Stimulated activated CD4-positive, alpha-beta T cell treated with anti-CD3 and anti-CD28 coated beads, TNF-alpha, amount 100 ng/mL, for 48 hours (primary cell): ENCODE data around the gene MAML2.

Experiments used
- DNase-seq, 3 donors: peaks; one replicate each; pipeline ENCODE4 v3.0.0-alpha.2; 2020; ENCODE audit warnings: low read depth in 3 of 3

Gene MAML2

DNA sequence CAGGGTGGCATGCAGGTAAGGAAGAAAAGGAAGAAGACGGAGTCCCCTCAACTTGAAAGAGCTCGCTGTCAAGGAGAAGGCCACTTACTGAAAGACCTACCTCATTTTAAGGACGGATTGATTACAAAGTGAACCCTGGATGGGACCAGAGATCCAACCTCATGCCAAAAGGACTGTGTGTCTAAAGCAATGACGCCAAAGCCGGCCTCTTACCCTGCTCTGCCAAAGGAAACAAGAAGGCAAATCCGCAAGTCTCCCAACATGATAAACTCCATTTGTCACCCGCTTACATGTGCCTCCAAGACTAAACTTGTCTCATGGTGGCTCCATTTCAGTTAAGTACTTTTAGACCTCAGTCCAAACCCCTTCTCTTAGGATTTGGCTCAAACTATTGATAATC lies 270.4 kb downstream of the MAML2 start:
- DNase-seq = no peak

DNA sequence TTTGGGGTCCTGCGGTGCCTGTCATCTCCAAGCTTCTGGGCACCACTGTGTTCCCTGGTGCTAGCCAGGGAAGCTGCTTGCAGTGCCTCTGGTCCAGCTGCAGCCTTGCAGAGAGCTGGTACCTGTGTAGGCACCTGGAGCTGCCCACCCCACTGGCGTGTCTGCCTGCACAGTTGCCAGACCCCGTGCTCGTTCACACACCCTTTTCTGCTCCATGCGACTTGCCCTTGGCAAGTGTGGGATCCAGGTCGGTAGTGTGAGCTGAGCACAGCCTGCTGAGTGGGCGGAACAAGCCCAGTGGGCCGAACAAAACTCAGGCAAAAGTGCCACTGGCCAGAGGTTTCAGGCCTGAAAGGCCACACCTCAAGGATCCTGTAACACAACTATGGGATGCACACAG lies 272.5 kb downstream of the MAML2 start:
- no peak for DNase-seq

DNA sequence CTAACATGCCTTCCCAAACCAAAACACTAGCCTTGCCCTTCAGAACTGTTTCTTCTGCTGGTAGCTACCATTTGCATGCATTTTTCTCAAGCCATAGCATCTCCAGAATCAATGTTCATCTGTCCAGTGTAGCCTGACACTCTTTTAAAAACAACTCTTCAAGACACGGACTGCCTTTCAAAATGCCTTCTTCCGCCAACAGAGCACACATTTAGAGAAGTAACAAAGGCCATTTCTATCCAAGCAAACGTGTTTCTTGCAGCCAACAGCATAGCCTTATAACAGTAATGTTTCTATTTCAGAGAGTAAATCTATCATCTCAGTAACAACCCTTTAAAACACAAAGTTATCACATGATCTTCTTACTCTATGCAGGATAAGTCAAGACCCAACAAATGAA lies 275.8 kb downstream of the MAML2 start:
- no peak for DNase-seq

DNA sequence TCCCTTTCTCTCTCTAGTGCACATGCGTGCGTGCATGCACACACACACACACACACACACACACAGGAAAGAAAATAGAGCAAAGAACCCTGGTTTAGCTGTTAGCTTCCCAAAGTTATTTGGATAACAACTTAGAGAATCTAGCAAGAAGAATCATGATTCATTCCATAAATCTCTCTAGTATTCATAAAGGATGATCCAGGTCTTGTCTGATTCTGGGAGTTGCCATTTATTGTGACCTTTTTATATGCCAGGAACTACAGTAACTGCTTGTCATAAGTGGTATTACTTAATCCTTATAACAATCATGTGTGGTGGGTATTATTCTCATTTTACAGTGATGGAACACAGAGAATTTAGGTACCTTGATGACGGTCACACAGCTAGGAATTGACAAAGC lies 277.6 kb downstream of the MAML2 start:
- no peak for DNase-seq

DNA sequence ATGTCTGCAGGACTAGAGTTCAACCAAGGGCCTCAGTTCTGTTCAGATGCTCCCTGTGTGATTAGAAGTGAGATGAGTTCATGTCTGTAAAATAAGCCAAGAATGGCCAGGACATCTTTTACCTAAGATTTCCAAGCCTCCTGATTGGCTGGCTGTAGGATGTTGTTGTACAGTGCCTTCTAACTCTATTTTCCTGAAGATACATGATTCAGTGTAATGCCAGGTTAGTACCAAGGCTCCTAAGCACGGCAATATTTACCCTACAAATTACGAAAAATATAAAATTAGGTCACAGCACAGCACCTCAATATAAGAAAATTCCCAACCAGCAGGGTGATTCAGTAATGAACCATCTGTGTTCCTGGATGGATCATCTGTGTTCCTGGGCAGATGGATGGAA lies 279.1 kb downstream of the MAML2 start:
- DNase-seq = no peak

DNA sequence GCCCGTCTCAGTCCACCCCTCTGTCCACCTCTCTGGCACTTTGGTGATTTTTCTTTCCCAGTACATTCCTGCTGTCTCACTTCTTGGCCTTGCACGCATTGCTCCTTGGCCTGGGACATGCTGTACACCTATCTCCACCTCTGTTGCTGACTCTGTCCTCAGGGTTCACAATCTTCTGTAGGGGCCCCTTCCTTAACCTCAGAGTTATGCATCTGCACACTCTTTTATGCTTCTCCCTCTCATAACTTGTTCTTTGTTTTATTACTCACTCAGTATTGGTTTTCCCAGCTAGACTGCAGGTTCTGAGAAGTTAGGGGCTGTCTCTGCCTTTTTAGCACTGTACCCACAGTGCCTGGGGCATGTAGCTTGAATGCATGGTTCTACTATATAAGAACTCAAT lies 279.9 kb downstream of the MAML2 start:
- no peak for DNase-seq

DNA sequence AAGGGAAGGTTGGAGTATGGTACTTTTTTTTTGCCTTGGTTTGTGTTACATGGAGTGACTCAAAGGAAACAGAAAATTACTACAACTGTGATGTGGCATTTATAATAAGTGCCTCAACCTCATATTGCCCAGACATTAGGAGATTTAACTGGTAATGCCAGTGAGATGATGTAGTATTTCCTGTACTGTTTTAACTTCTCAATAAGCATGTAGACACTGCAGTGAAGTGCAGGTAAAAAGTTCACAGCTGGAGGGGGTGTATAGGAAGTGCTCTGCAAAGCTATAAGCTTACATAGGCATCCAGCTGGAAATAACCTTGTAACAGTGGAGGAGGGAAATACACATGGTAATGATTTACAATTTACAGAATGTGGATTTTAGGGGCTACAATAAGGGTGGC lies 280.9 kb downstream of the MAML2 start:
- no peak for DNase-seq

DNA sequence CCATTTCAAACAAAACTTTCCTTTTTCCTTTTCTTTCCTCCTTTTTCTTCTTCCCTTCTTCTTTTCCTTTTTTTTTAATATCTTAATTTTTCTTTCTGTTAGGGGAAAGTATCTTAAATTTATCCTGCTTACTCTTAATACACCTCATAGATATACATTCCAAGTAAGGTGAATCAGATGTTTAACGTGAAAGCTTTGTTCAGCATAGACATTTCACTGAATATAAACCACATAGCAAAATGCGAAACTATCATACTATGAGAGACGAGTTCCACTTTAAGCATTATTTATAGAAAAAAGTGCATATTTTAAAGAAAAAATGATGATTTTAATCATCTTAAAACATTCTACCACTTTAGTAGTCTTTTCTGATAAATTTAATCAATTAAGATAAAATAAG lies 281.3 kb downstream of the MAML2 start:
- no peak for DNase-seq

DNA sequence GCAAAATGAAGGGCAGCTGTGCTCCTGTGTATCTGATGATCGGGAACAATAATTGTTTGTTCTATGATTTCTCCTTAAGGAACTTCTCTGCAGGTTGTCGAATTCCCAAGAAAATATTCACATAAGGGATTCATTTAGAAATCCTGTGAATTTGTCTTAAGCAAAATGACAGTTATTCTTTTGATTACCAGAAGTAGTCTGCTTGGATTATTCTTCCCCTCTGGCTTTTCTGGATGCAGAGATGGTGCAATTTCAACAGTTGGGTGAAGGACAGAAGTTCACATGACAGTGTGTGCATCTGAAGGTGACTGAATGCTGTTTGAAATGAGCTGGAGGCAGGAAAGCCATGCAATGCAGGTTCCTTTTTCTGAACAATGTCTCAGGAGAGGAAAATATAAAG lies 281.9 kb downstream of the MAML2 start:
- no peak for DNase-seq

DNA sequence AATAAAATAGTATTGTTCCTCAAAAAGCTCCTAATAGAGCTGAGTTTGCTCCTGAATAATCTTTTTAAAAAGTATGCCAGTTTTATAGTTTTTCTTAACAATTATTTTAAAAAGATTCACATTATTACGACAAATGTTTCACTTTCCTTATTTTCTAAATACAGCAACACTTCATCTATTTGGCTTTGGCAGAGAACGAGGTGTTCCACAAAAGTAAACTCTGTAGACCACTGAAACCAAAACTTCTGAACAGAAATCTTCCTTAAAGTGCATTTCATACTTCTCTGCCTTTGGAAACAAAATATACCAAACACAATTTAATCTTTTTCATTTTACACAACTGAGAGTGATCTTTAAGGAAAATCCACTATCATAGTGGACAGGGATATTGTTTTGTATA lies 285.5 kb downstream of the MAML2 start:
- no peak for DNase-seq

DNA sequence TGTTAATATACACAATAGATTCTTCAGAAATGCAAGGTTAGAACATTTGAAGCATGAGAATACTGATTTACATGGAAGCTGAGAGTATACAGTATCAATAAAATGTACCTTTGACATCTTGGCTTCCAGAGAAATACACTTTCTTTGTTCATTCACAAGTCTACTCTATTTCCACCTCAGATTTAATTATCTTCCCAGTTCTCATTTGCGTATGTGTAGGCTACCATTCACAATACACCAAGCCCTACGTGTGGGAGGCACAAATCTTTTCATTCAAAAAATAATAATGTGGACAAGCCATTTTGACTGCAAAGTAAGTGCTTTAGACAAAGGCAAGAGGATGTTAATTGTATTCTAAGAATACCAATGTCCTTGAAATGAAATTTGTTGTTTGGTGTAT lies 286.4 kb downstream of the MAML2 start:
- no peak for DNase-seq

DNA sequence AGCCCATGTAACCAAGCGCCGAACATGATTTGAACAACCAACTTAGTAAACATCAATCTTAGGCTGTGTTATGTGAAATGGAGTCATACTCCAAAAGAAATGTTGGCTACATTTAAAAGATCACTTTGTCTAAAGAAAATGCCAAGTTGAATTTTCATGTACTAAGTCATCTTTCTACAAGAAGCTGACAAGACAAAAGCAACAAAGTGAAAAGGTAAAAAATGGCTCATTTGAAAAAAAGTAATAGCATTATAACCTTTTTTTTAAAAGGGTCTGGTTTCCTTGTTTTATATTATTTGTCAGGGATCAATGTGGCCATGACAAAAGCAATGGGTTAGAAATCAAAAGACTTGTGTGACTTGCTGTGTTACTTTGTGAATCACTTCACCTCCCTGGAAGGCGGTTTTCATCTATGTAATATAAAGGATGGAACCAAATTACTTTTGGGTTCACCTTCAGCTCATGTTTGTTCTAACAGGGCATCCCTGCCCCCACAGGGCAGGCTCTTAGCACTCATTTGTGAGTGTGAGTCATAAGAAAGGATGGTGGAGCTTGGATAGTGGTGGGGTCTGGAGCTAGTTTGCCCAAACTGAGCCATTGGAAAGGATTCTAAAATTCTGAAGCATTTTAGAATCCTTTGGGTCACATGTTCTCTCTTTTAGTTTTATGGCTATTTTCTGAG lies 287.1 kb downstream of the MAML2 start:
- no peak for DNase-seq

DNA sequence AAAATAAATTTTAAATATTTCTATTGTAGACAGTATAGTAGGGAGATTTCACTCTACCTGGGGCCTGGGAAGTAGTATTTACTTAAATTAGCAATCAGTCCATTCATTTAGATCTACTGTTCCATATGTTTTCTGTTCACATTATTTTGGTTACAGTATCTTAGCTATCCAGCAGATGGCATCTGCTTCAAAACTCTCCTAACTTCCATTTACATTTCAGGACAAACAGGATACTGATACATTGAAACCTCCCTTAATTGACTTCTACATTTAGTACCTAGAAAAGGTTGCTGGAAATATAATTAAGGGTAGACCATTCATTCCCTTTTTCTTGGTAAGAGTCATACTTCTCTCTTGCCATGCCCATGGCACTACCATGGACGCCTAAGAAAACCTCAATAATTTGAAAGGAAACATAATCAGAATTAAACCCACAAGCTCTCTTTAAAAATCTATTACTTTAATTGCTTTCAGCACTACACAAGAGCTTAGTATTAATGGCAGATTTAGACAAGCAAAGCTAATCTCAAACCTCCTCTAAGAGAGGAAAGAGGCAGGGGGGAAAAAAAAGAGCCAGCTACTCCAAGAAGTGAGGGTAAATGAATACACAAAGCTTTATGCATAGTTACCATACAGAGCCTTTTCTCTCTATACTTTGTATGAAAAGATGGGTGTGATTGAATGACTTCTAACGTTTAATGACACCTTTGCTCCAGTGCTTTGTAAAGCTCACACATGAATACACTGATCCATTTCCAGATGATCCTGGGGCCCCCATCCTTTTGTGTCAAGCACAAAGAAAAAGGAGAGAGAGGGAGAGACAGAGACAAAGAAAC lies 287.9 kb downstream of the MAML2 start:
- no peak for DNase-seq

DNA sequence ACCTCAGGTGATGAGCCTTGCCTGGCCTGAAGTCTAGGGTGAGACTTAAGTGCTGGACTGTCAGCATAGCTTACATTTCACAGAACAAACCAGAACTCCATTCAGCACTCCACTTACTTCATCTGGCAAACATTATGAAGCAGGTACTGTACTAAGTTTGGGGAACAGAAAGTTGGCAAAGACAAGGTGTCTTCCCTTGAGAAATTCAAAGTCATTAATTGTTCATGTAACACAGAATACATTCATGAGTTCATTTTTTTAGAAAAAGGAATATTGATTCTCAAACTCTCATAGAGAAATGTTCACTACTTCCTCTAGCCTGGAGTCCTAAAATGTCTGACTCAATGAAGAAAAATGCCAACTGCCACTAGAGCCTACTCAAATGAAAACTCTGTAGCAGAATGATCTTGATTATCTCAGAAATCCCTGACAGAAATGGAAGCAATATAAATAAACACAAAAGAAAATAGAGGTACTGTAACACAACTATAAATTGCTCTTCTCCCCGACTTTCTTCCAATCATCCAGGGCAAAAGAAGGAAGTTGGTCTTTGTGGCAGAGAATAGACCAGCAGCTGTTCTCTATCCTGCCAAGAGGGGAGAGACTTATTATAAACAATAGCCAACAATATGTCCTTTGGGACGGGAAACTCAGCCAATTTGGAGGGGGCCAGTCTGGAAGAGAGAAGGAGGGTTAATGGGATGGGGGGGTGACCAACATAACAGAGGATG lies 289.9 kb downstream of the MAML2 start:
- no peak for DNase-seq

DNA sequence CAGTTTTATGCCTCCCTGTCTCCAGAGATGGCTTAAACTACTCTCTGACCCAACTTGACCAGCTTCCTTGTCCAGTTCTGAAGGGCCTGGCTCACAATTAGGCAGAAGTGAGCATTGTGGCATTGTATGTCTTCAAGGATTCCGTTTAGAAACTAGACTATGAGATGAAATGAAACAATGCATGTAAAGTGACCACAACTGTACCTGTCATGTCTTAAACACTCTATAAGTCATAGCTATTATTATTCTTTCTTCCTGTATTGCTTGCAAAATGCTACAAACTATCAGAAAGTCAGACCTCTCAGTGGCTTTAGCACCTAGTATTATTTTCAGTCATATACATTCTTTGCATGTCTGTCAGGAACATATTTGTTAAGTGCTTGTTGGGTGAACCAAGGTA lies 291.2 kb downstream of the MAML2 start:
- DNase-seq = no peak

DNA sequence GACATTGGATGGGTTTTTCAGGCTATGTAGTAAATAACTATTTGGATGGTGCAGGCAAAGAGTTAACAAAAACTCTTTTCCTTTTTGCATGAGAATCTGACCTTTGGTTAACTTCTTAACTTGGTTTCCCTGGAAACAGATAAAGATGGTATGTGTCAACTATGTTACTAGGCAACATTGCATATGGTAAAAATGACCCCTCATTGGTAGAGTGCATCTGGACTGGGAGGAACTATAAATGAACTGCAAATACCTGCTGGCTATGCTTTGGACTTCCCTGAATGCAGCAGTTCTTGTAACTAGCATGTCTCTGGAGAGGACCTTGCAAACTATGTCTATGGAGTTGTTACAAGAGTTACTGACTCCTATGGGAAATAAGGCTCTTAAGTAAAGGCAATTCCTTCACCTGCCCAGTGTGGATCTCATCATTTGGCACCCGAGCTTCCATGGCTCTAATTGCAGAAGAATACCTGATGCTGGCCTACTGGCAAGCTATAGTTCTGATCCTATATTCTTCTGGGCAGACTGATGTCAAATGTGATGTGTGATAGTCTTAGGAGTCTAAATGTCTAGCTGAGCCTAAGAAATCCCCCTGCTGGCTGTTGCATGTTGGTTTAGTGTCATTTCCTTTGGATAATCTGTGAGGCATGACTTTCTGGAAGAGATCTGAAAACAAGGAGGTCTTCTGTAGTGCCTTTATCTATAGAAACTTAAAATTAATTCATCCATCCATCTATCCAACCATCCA lies 292.4 kb downstream of the MAML2 start:
- no peak for DNase-seq

DNA sequence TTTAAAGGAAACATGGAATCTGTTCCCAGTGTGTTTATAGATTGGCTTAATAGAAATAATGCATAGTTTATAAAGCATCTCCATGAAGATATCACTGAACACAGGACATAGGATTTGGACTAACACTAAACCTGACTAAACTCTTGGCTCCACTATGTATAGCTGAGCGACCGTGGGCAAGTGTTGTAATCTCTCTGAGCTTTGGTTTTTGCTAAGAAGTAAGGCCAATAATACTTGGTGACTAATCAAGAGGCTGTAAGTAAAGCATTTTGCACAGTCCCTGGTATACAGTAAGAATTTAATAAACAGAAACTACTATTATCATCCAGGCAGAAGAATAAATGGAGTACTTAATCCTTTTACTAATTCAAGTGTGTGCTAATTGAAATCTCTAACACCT lies 293.6 kb downstream of the MAML2 start:
- DNase-seq = no peak

DNA sequence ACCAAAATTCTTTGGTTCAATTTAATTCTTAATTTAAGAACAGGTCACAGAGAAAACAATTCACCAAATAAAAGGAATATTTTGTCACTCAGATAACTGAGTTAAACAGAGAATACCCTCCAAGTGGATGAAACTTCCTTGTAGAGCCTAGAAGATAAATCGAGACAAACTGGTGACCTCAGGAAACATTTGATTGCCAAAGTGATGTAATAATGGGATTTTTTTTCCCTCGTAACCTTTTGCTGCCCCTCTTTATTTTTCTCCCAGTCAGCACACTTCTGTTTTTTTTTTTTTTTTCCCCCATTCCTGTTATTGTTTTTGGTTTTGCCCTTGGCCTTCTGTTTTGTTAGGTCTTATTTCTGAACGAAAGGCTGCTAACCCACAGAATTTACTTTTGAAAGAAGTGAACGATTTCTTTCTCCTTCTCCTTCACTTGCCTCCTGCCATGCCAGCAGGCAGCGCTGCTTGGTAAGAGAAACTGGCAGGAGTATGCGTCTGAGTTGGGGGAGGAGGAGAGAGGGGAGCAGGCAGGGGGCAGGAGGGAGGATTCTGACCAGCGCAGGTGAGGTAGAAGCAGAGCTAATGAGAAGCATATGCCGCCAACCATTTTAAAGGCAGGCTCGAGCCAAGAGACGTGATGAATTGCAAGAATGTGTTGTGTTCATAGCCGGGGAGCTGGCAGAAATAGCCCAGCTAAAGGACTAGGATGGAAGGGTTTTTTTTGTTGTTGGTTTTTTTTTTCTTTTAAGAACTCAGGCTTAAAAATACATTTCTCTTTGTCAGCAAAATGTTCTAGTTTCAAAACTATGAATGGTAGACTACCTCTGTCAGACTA lies 297.2 kb downstream of the MAML2 start:
- no peak for DNase-seq

DNA sequence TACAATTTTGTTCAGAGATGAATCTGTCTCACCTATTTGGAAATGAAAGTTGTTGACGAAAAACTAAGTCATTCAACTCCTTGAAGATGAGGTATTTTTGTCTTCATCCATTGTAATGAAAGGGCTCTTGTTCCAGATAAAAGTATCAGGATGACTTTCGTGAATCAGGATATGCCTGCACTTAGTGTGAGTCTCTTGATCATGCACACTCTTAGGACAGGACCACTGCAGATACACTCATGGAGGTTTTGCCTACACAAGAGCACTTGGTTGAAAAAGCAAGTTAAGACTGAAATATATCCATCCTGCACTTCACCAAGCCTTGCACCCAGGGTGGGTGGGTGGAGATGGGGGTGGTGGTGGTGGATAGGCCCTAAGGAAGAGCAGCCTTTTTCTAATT lies 298.2 kb downstream of the MAML2 start:
- no peak for DNase-seq

DNA sequence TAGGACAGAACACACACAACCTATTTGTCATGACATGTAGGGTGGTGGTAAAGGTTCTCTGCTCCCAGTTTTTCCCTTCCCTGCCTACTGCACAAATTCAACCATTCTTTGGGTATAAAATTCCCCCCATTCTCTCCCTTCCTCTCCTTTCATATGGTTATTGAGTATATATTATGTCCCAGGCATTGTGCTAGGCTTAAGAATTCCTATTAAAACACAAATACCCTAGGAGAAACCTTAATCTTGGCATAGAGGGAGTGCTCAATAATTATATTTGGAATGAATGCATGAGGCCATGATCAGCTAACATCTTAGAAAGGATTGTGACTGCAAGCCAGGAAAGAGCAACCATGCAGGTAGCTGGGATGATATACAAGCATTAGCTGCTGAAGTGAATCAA lies 298.7 kb downstream of the MAML2 start:
- no peak for DNase-seq

DNA sequence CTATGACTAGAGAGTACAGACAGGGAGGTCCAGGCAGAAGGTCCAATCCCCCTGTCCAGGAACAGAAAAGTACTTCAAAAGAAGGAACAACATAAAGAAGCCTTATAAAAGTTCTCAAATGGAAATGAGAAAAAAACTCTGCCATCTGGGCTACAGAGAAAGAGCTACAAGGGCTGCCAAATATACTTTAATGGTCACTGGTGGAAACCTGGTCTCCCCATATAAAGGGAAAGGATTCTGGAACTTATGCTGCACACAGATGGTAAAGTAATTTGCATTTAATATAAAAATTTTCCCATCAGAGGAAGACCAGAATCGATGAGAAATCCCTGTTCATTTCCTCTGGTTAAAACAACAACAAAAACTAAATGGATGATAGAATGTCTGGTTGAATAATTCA lies 299.7 kb downstream of the MAML2 start:
- DNase-seq = no peak
